Choroid plexus epithelial cell (primary cell): ENCODE measurements around the gene PEX26.
"Not testable (repeated sequence)": the region's sequence is repeated elsewhere in the genome, so short reads cannot be mapped to it uniquely, and the experiment has no call there.

Experiments used
- DNase-seq: peaks from one replicate; pipeline ENCODE4 v3.0.0-alpha.2; 2010; ENCODE audit warnings: low read depth
- H3K4me3 ChIP-seq: 2 replicates; pipeline ENCODE4 v1.5.1; 2011; ENCODE audit warnings: low read depth, mild to moderate bottlenecking, control low read depth, low read length, moderate library complexity
- CTCF ChIP-seq: conservative IDR thresholded peaks from 2 replicates; pipeline ENCODE4 v1.5.1; 2011; ENCODE audit warnings: low read depth, mild to moderate bottlenecking, control low read depth, inconsistent platforms, low read length, moderate library complexity

PEX26 gene

GRCh38 chr22:18103527-18104269 is 25.9 kb downstream of the PEX26 start:
- H3K4me3 ChIP-seq: no peak overlapping the region
- DNase-seq: no peak
- no peak for TF ChIP-seq CTCF

- peak; percentile 66 for DNase-seq
- TF ChIP-seq CTCF: no peak
- H3K4me3 ChIP-seq: no peak overlapping the region
These were observed 26.8 kb downstream of the PEX26 start for GRCh38 chr22:18104566-18104965.

- not testable (repeated sequence) for DNase-seq, H3K4me3 ChIP-seq
These were observed 28.2 kb downstream of the PEX26 start for GRCh38 chr22:18105981-18106380.

- not testable (repeated sequence) for H3K4me3 ChIP-seq, DNase-seq
These were observed 29.0 kb downstream of the PEX26 start for GRCh38 chr22:18106550-18107341.

- H3K4me3 ChIP-seq: no peak overlapping the region
- no peak for TF ChIP-seq CTCF
- no peak for DNase-seq
These were observed 30.4 kb downstream of the PEX26 start for GRCh38 chr22:18108187-18108586.

- no peak for TF ChIP-seq CTCF
- peak overlapping the region; percentile 44 for H3K4me3 ChIP-seq
- DNase-seq: no peak
These were observed 31.8 kb downstream of the PEX26 start for GRCh38 chr22:18109410-18110193.

- H3K4me3 ChIP-seq: peak within 1 kb of the TSS; percentile 44
- DNase-seq: peak; percentile 24
- no peak for TF ChIP-seq CTCF
These were observed 32.6 kb downstream of the PEX26 start, which contains the start of gene TUBA8 for GRCh38 chr22:18110194-18110953. TUBA8 (plus strand) TSS chr22:18110809; CDS start chr22:18110866, 57 bp downstream.
